ENCODE data around the gene APEX2.

DNA sequence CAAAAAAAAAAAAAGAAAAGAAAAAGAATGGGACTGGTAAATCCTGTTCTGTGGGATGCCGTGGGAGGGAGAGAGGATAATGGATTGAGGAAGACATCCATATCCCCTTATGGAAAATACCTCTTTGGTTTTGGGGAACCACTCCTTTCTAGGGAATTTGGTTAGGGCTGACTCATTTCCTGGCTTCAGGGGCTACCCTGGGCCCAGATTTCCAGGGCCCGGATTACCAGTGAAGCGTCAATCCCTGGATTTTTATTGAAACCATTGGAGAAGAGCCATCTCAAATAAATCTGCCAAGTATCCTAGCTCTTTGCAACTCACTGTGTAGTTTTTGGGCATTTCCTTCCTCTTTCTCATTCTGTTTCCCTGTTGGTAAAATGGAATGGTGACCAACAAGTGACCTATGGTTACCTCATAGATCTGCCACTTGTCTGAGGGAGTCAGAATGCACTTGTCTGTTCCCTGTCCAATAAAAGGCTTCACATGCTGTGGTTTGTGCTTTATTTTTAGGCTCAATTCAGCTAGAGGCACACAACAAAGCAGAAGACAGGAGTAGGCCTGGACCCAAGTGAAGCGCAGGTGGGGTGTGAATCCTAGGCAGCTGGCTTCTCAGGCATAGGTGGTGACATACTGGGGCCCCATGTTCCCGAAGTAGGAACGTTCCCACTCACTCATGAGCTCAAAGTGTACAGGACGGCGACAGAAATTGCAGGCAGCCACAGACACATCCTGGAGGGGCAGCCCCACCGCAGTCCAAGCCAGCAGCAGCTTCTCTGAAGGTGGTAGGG lies 8.6 kb downstream of the APEX2 start:
- TF ChIP-seq, protein P1, sequence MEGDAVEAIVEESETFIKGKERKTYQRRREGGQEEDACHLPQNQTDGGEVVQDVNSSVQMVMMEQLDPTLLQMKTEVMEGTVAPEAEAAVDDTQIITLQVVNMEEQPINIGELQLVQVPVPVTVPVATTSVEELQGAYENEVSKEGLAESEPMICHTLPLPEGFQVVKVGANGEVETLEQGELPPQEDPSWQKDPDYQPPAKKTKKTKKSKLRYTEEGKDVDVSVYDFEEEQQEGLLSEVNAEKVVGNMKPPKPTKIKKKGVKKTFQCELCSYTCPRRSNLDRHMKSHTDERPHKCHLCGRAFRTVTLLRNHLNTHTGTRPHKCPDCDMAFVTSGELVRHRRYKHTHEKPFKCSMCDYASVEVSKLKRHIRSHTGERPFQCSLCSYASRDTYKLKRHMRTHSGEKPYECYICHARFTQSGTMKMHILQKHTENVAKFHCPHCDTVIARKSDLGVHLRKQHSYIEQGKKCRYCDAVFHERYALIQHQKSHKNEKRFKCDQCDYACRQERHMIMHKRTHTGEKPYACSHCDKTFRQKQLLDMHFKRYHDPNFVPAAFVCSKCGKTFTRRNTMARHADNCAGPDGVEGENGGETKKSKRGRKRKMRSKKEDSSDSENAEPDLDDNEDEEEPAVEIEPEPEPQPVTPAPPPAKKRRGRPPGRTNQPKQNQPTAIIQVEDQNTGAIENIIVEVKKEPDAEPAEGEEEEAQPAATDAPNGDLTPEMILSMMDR (IDR thresholded peaks at IDR 0.05): no peak
- TF ChIP-seq, protein P2, sequence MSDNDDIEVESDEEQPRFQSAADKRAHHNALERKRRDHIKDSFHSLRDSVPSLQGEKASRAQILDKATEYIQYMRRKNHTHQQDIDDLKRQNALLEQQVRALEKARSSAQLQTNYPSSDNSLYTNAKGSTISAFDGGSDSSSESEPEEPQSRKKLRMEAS (IDR thresholded peaks at IDR 0.05): no peak
- TF ChIP-seq, protein P3, sequence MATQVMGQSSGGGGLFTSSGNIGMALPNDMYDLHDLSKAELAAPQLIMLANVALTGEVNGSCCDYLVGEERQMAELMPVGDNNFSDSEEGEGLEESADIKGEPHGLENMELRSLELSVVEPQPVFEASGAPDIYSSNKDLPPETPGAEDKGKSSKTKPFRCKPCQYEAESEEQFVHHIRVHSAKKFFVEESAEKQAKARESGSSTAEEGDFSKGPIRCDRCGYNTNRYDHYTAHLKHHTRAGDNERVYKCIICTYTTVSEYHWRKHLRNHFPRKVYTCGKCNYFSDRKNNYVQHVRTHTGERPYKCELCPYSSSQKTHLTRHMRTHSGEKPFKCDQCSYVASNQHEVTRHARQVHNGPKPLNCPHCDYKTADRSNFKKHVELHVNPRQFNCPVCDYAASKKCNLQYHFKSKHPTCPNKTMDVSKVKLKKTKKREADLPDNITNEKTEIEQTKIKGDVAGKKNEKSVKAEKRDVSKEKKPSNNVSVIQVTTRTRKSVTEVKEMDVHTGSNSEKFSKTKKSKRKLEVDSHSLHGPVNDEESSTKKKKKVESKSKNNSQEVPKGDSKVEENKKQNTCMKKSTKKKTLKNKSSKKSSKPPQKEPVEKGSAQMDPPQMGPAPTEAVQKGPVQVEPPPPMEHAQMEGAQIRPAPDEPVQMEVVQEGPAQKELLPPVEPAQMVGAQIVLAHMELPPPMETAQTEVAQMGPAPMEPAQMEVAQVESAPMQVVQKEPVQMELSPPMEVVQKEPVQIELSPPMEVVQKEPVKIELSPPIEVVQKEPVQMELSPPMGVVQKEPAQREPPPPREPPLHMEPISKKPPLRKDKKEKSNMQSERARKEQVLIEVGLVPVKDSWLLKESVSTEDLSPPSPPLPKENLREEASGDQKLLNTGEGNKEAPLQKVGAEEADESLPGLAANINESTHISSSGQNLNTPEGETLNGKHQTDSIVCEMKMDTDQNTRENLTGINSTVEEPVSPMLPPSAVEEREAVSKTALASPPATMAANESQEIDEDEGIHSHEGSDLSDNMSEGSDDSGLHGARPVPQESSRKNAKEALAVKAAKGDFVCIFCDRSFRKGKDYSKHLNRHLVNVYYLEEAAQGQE (IDR thresholded peaks at IDR 0.05): no peak
- no peak for TF ChIP-seq CEBPB (IDR thresholded peaks at IDR 0.05)
- TF ChIP-seq EP300 (IDR thresholded peaks at IDR 0.05): no peak
- TF ChIP-seq POLR2A (IDR thresholded peaks at IDR 0.05; ENCODE audit: low read length): no peak
- TF ChIP-seq, protein P4, sequence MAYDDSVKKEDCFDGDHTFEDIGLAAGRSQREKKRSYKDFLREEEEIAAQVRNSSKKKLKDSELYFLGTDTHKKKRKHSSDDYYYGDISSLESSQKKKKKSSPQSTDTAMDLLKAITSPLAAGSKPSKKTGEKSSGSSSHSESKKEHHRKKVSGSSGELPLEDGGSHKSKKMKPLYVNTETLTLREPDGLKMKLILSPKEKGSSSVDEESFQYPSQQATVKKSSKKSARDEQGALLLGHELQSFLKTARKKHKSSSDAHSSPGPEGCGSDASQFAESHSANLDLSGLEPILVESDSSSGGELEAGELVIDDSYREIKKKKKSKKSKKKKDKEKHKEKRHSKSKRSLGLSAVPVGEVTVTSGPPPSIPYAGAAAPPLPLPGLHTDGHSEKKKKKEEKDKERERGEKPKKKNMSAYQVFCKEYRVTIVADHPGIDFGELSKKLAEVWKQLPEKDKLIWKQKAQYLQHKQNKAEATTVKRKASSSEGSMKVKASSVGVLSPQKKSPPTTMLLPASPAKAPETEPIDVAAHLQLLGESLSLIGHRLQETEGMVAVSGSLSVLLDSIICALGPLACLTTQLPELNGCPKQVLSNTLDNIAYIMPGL (CRISPR knock-in tag; IDR thresholded peaks at IDR 0.05; ENCODE audit: borderline replicate concordance): no peak
- no peak for TF ChIP-seq RNF2 (IDR thresholded peaks at IDR 0.05; ENCODE audit: borderline replicate concordance, low read depth)
- no peak for TF ChIP-seq SMC3 (IDR thresholded peaks at IDR 0.05)
- no peak for TF ChIP-seq JUN (IDR thresholded peaks at IDR 0.05)
- no peak for TF ChIP-seq SREBF2 (IDR thresholded peaks at IDR 0.05)
- TF ChIP-seq MAFK (IDR thresholded peaks at IDR 0.05; ENCODE audit: partially characterized antibody): no peak
- TF ChIP-seq JUNB (IDR thresholded peaks at IDR 0.05): no peak
